Mucosa of stomach (tissue), 1 donor: ENCODE results near the gene DAB2IP.
A peak's percentile ranks its signal among the peaks of the same experiment; 100 is the strongest.

Experiments
- H3K27me3 ChIP-seq: one replicate; pipeline ENCODE4 v1.7.0; 2013; ENCODE audit warnings: mild to moderate bottlenecking, low read length; ENCODE audit not compliant: control insufficient read depth, insufficient read depth
- H3K36me3 ChIP-seq: one replicate; pipeline ENCODE4 v1.7.0; 2013; ENCODE audit warnings: low read length; ENCODE audit not compliant: control insufficient read depth, insufficient read depth
- H3K4me1 ChIP-seq: one replicate; pipeline ENCODE4 v1.7.0; 2013; ENCODE audit warnings: mild to moderate bottlenecking, low read length; ENCODE audit not compliant: control insufficient read depth, insufficient read depth
- H3K4me3 ChIP-seq: one replicate; pipeline ENCODE4 v1.7.0; 2013; ENCODE audit warnings: low read length
- H3K9ac ChIP-seq: one replicate; pipeline ENCODE4 v1.7.0; 2013; ENCODE audit warnings: mild to moderate bottlenecking, low read length, moderate library complexity
- H3K9me3 ChIP-seq: one replicate; pipeline ENCODE4 v1.7.0; 2013; ENCODE audit warnings: mild to moderate bottlenecking, low read length, moderate library complexity; ENCODE audit not compliant: control insufficient read depth
- donor health status: Pancreatic carcinoma.

Gene DAB2IP

GRCh38 chr9:121651295-121652020 is at the start of gene DAB2IP:
TSS of gene DAB2IP (plus strand) at chr9:121651634. CDS start at chr9:121651776, 142 bp downstream.
- Histone ChIP-seq H3K27me3 (no peaks in the 10 kb centered on the region), H3K9me3 (no peaks in the 10 kb centered on the region), H3K9ac (peak within 1 kb of the TSS; percentile 88), H3K4me1 (peaks cover 45% of the 10 kb centered on the region), H3K4me3 (peak within 1 kb of the TSS; percentile 76), H3K36me3 (no peaks in the 10 kb centered on the region)

- Histone ChIP-seq H3K4me3 (no peak overlapping the region), H3K9ac (no peak overlapping the region), H3K4me1 (peaks cover 26% of the 10 kb centered on the region), H3K27me3 (peaks cover 5% of the 10 kb centered on the region), H3K9me3 (no peaks in the 10 kb centered on the region), H3K36me3 (no peaks in the 10 kb centered on the region)
These were observed 48.4 kb upstream of the DAB2IP start for GRCh38 chr9:121603028-121603427.

GRCh38 chr9:121604242-121604641 is 47.2 kb upstream of the DAB2IP start:
- peaks cover 18% of the 10 kb centered on the region for H3K4me1 ChIP-seq
- no peak overlapping the region for H3K4me3 ChIP-seq
- no peaks in the 10 kb centered on the region for H3K9me3 ChIP-seq
- H3K9ac ChIP-seq, result no peak overlapping the region
- H3K27me3 ChIP-seq, result no peaks in the 10 kb centered on the region
- H3K36me3 ChIP-seq, result no peaks in the 10 kb centered on the region

GRCh38 chr9:121604654-121605053 is 46.8 kb upstream of the DAB2IP start:
- no peak overlapping the region for H3K9ac ChIP-seq
- H3K9me3 ChIP-seq, result no peaks in the 10 kb centered on the region
- no peaks in the 10 kb centered on the region for H3K36me3 ChIP-seq
- H3K4me3 ChIP-seq, result no peak overlapping the region
- no peaks in the 10 kb centered on the region for H3K27me3 ChIP-seq
- H3K4me1 ChIP-seq, result peaks cover 22% of the 10 kb centered on the region

- Histone ChIP-seq H3K9ac (no peak overlapping the region), H3K9me3 (no peaks in the 10 kb centered on the region), H3K27me3 (no peaks in the 10 kb centered on the region), H3K36me3 (no peaks in the 10 kb centered on the region), H3K4me1 (peaks cover 23% of the 10 kb centered on the region), H3K4me3 (no peak overlapping the region)
These were observed 43.8 kb upstream of the DAB2IP start for GRCh38 chr9:121607434-121608167.

- Histone ChIP-seq H3K27me3 (no peaks in the 10 kb centered on the region), H3K36me3 (no peaks in the 10 kb centered on the region), H3K9ac (no peak overlapping the region), H3K9me3 (no peaks in the 10 kb centered on the region), H3K4me3 (no peak overlapping the region), H3K4me1 (peaks cover 30% of the 10 kb centered on the region)
These were observed 43.1 kb upstream of the DAB2IP start for GRCh38 chr9:121608168-121608853.

- Histone ChIP-seq H3K4me1 (peaks cover 23% of the 10 kb centered on the region), H3K36me3 (no peaks in the 10 kb centered on the region), H3K4me3 (no peak overlapping the region), H3K9me3 (no peaks in the 10 kb centered on the region), H3K9ac (no peak overlapping the region), H3K27me3 (no peaks in the 10 kb centered on the region)
These were observed 41.4 kb upstream of the DAB2IP start for GRCh38 chr9:121609822-121610637.

GRCh38 chr9:121610638-121610953 is 40.8 kb upstream of the DAB2IP start:
- no peaks in the 10 kb centered on the region for H3K9me3 ChIP-seq
- H3K4me1 ChIP-seq, result peaks cover 23% of the 10 kb centered on the region
- no peaks in the 10 kb centered on the region for H3K27me3 ChIP-seq
- H3K4me3 ChIP-seq, result no peak overlapping the region
- no peaks in the 10 kb centered on the region for H3K36me3 ChIP-seq
- H3K9ac ChIP-seq, result no peak overlapping the region

- no peak overlapping the region for H3K4me3 ChIP-seq
- H3K9me3 ChIP-seq, result no peaks in the 10 kb centered on the region
- H3K27me3 ChIP-seq, result no peaks in the 10 kb centered on the region
- peaks cover 23% of the 10 kb centered on the region for H3K4me1 ChIP-seq
- no peak overlapping the region for H3K9ac ChIP-seq
- H3K36me3 ChIP-seq, result no peaks in the 10 kb centered on the region
These were observed 38.9 kb upstream of the DAB2IP start for GRCh38 chr9:121612511-121612998.

GRCh38 chr9:121613009-121613752 is 38.3 kb upstream of the DAB2IP start:
- no peaks in the 10 kb centered on the region for H3K36me3 ChIP-seq
- H3K9ac ChIP-seq, result no peak overlapping the region
- H3K27me3 ChIP-seq, result no peaks in the 10 kb centered on the region
- H3K9me3 ChIP-seq, result no peaks in the 10 kb centered on the region
- H3K4me1 ChIP-seq, result peaks cover 23% of the 10 kb centered on the region
- H3K4me3 ChIP-seq, result no peak overlapping the region

GRCh38 chr9:121616123-121616755 is 35.2 kb upstream of the DAB2IP start:
- Histone ChIP-seq H3K9me3 (no peaks in the 10 kb centered on the region), H3K36me3 (no peaks in the 10 kb centered on the region), H3K9ac (no peak overlapping the region), H3K4me3 (no peak overlapping the region), H3K4me1 (peaks cover 32% of the 10 kb centered on the region), H3K27me3 (no peaks in the 10 kb centered on the region)
